HG03442 (cell line): ENCODE data around the gene TAS2R39.
"Not testable (repeated sequence)": the region's sequence is repeated elsewhere in the genome, so short reads cannot be mapped to it uniquely, and the experiment has no call there.

Experiments
- ATAC-seq: cut with Tn5 transposase; IDR thresholded peaks from one replicate; pipeline ENCODE4 v1.9.1; 2021; ENCODE audit warnings: mild to moderate bottlenecking, moderate library complexity; ENCODE audit not compliant: unreplicated experiment

The TAS2R39 gene

DNA sequence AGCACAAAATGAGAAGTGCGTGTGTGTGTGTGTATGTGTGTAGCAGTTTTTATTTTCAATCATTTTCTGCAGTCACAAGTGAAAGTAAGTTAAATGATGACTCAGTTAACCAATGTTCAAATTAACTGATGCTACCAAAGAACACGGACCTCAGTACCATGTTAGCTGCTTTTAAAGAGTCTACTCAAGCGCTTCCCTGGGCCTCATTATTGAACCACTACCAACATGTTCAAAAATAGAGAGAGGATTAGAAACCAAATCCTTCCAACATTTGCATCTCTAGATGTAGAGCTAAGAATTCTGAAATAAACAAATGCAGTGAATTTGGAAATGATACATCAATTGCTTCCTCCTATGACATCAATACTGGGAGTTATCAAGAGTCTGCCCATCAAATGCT, at the start of gene TAS2R39:
TSS of gene TAS2R39 (plus strand) at position 396 of the 400 bp plus-strand sequence. CDS start at position 396, 0 bp downstream.
- ATAC-seq, result no peak

DNA sequence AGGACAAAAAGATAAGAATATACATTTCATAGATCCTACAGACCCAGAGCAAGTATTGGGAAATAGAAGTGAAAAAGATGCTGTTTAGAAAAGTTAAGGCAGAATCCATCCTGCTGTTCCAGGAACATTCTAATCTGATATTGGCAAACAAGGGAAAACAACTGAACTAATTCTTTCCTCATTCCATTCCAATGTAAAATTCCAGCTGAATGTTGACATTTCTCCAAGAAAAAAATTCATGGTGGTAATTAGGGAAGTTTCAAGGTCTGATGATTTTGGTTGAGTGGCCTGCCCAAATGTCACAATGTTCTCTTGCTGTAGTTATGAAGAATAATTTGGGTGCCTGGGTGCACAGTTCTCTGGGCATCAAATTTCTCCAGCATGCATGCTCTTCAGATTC, 36.1 kb upstream of the TAS2R39 start:
- no peak for ATAC-seq

- ATAC-seq, result no peak
Measured at GRCh38 chr7:143148050-143148449, 35.2 kb upstream of the TAS2R39 start.

- no peak for ATAC-seq
Measured at GRCh38 chr7:143148651-143149050, 34.6 kb upstream of the TAS2R39 start.

DNA sequence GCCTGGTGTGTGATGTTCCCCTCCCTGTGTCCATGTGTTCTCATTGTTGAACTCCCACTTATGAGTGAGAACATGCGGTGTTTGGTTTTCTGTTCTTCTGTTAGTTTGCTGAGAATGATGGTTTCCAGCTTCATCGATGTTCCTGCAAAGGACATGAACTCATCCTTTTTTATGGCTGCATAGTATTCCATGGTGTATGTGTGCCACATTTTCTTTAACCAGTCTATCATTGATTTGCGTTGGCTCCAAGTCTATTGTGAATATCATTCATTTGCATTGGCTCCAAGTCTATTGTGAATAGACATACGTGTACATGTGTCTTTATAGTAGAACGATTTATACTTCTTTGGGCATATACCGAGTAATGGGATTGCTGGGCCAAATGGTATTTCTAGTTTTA, 32.5 kb upstream of the TAS2R39 start:
- not testable (repeated sequence) for ATAC-seq

GRCh38 chr7:143158617-143159016, 24.6 kb upstream of the TAS2R39 start:
- not testable (repeated sequence) for ATAC-seq

DNA sequence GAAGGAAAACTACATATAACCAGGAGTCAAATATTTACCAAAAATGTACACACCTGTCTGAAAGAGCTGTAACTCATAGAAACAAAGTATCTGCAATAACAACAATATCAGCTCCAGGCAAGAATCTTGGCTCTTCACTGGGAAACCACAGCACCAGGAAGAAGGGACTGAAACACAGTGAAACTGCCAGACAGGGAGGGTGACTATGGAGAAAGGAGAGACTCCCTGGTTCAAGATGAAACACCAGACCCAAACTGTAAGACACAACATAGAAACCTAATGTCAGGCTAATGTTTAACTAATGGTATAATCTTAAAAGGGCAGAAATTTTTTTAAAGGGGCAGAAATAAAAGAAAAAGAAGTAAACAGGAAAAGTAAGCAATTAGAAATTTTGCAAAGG, 11.5 kb upstream of the TAS2R39 start:
- no peak for ATAC-seq

GRCh38 chr7:143172354-143172753, 10.9 kb upstream of the TAS2R39 start:
- no peak for ATAC-seq

DNA sequence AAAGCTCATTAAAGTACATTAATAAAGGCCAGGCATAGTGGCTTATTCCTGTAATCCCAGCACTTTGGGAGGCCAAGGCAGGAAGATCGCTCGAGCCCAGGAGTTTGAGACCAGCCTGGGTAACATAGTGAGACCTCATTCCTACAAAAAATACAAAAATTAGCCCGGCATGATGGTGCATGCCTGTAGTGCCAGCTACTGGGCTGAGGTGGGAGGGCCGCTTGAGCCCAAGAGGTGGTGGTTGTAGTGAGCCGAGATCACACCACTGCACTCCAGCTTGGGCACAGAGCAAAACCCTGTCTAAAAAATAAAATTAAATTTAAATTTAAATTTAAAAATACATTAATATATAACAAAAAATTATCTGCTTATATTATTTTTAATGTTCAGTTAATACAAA, 7.1 kb upstream of the TAS2R39 start:
- ATAC-seq, result no peak

DNA sequence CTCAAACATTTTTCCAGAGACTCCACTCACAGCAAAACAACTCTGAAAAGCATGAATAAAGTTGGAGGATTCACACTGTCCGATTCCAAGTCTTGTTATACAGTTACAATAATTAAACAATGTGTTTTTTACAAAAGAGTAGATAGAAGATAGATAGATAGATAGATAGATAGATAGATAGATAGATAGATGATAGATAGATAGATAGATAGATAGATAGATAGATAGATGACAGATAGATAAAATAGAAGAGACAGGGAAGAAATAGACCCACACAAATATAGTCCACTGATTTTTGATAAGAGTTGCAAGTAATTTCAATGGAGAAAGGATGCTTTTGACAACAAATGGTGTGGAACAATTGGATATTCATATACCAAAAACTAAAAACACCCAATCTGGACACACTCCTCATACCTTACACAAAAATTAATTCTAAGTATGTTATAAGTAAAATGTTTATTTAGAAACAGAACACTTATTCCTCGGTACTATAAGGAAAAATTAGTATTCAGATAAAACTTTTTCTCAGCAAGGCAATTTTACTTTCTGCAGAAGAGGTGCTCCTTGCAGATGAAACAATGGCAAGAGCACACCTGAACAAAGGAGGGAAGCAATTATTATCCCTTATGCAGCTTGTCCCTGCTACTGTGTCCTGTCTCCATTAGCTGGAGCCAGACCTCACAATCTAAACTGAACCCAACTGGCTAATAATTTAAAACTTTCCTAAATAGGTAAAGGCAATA, 5.7 kb upstream of the TAS2R39 start:
- ATAC-seq, result no peak

- ATAC-seq, result not testable (repeated sequence)
Measured at GRCh38 chr7:143180771-143181170, 2.4 kb upstream of the TAS2R39 start.

GRCh38 chr7:143181349-143181748, 1.9 kb upstream of the TAS2R39 start:
- no peak for ATAC-seq

GRCh38 chr7:143185551-143185950, 2.3 kb downstream of the TAS2R39 start:
- no peak for ATAC-seq

DNA sequence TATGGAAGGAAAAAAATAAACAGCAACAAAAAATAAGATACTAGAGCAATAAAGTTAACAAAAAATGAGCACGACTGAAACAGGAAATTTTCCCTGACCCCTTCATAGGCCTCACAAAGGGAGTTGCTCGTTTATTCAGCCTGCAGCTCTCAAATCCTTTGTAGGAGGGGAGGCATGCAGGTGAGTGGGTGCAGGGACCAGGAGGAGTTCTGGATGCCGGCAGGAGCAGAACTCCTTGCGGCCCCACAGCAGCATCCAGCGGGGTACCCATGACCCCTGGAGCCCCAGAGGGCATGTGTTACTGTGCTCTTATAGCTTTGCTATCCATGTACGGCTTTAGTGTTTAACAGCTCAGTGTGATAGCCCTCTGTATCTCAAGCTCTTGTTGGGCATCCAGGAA, 5.8 kb downstream of the TAS2R39 start:
- no peak for ATAC-seq

DNA sequence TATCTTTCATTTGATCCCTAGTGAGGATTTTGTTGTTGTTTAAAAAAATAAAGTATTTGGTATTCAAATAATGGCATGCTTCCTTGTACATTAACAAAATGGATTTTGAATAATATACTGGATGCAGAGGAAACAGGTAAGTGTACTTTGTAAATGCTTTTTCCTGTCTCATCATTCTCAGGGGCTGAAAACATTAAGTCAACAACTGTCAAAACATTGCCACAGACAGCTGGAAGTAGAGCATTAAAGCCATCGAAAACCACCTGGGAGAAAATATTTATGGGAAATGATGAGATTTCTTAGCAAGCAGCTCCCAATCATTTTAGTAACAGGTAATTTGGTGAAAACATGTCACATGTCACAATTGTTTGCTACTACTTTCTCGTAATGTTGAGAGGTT, 10.7 kb downstream of the TAS2R39 start:
- no peak for ATAC-seq

- ATAC-seq, result peak; percentile 59
Measured at GRCh38 chr7:143199040-143199439, 15.8 kb downstream of the TAS2R39 start.

- ATAC-seq, result no peak
Measured at GRCh38 chr7:143202161-143202560, 18.9 kb downstream of the TAS2R39 start.

- no peak for ATAC-seq
Measured at GRCh38 chr7:143203386-143203785, 20.2 kb downstream of the TAS2R39 start.

- ATAC-seq, result peak; percentile 89
Measured at GRCh38 chr7:143205560-143206293, 22.5 kb downstream of the TAS2R39 start.

DNA sequence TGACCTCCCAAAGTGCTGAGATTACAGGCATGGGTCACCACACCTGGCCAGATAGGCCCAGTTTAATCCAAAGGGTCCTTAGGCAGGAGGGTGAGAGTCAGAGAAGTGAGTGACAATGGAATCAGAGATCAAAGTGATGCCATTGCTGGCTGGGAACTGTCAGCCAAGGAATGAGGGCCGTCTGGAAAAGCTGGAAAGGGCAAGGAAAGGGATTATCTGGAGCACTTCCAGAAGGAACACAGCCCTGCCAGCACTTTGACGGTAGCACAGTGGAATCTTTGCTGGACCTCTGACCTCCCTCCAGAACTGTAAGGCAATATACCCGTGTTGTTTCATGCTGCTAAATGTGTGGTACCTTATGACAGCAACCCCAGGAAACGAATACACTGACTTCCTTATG, 27.3 kb downstream of the TAS2R39 start:
- no peak for ATAC-seq

DNA sequence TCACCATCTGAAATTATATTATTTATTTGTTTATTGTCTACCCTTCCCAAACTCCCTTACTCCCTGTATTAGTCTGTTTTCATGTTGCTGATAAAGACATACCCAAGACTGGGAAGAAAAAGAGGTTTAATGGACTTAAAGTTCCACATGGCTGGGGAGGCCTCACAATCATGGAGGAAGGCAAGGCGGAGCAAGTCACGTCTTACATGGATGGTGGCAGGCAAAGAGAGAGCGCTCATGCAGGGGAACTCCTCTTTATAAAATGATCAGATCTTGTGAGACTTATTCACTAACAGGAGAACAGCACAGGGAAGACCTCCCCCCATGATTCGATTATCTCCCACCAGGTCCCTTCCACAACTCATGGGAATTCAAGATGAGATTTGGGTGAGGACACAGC, 30.3 kb downstream of the TAS2R39 start:
- not testable (repeated sequence) for ATAC-seq
